GM23338 (cell line): ENCODE measurements around the gene TTC28. TPM values are rescaled to one million over a fixed set of nuclear protein-coding genes. Genes with fewer than 3 reads are reported as not detected.
"Not testable (repeated sequence)": the region's sequence is repeated elsewhere in the genome, so short reads cannot be mapped to it uniquely, and the experiment has no call there.

Source experiments
- ATAC-seq: fragments of 200-7000 bp; cut with Tn5 transposase; 3 replicates; pipeline ENCODE4 v1.9.1; 2020
- DNase-seq: peaks from one replicate; pipeline ENCODE4 v3.0.0-alpha.2; 2015; ENCODE audit warnings: low spot score
- H2AFZ ChIP-seq: fragments of 200-600 bp; sonication (generic); 2 replicates; pipeline ENCODE4 v1.8.0; 2016; ENCODE audit warnings: antibody characterized with exemption, mild to moderate bottlenecking, moderate library complexity
- H3F3A ChIP-seq: fragments of 200-600 bp; sonication (generic); replicated peaks from 2 replicates; pipeline ENCODE4 v1.8.0; 2017; ENCODE audit warnings: antibody characterized with exemption, mixed run types, low read depth
- H3K27ac ChIP-seq: fragments of 200-600 bp; sonication (generic); 2 replicates; pipeline ENCODE4 v1.6.1; 2016; ENCODE audit warnings: low read depth
- H3K27me3 ChIP-seq: fragments of 200-600 bp; sonication (generic); 2 replicates; pipeline ENCODE4 v1.8.0; 2016; ENCODE audit warnings: mild to moderate bottlenecking, mixed run types, moderate library complexity; ENCODE audit not compliant: insufficient read depth
- H3K36me3 ChIP-seq: fragments of 200-600 bp; sonication (generic); 2 replicates; pipeline ENCODE4 v1.8.0; 2016; ENCODE audit warnings: mild to moderate bottlenecking; ENCODE audit not compliant: insufficient read depth
- H3K4me1 ChIP-seq: fragments of 200-600 bp; sonication (generic); 2 replicates; pipeline ENCODE4 v1.8.0; 2016; ENCODE audit warnings: mild to moderate bottlenecking, moderate library complexity; ENCODE audit not compliant: insufficient read depth
- H3K4me2 ChIP-seq: fragments of 200-600 bp; sonication (generic); 2 replicates; pipeline ENCODE4 v1.7.1; 2017; ENCODE audit warnings: mixed run types
- H3K4me3 ChIP-seq: fragments of 200-600 bp; sonication (generic); 2 replicates; pipeline ENCODE4 v1.6.1; 2016; ENCODE audit warnings: mixed run types
- H3K79me2 ChIP-seq: fragments of 200-600 bp; sonication (generic); replicated peaks from 2 replicates; pipeline ENCODE4 v1.8.0; 2017; ENCODE audit warnings: mild to moderate bottlenecking; ENCODE audit not compliant: insufficient read depth
- H3K9me2 ChIP-seq: fragments of 200-600 bp; sonication (generic); 2 replicates; pipeline ENCODE4 v1.8.0; 2017; ENCODE audit not compliant: insufficient read depth
- H4K20me1 ChIP-seq: fragments of 200-600 bp; sonication (generic); replicated peaks from 2 replicates; pipeline ENCODE4 v1.8.0; 2017; ENCODE audit warnings: mild to moderate bottlenecking; ENCODE audit not compliant: insufficient read depth
- H3K27ac Mint-ChIP-seq: 2 replicates; pipeline ENCODE4 v1.8.0; 2020; ENCODE audit warnings: inconsistent platforms, mild to moderate bottlenecking, moderate library complexity, mixed read lengths
- H3K27me3 Mint-ChIP-seq: 3 replicates; pipeline ENCODE4 v1.8.0; 2022; ENCODE audit warnings: low read depth, mild to moderate bottlenecking, moderate library complexity, mixed read lengths, inconsistent platforms; ENCODE audit not compliant: insufficient read depth, poor library complexity
- H3K36me3 Mint-ChIP-seq: 3 replicates; pipeline ENCODE4 v1.8.0; 2021; ENCODE audit warnings: low read depth, mild to moderate bottlenecking, inconsistent platforms, moderate library complexity, mixed read lengths
- H3K4me1 Mint-ChIP-seq: 3 replicates; pipeline ENCODE4 v1.8.0; 2020; ENCODE audit warnings: mild to moderate bottlenecking, inconsistent platforms, mixed read lengths
- H3K4me3 Mint-ChIP-seq: 3 replicates; pipeline ENCODE4 v1.8.0; 2021; ENCODE audit warnings: moderate library complexity, mild to moderate bottlenecking, inconsistent platforms, mixed read lengths
- H3K9me3 Mint-ChIP-seq: 3 replicates; pipeline ENCODE4 v1.8.0; 2020; ENCODE audit warnings: moderate library complexity, mild to moderate bottlenecking, inconsistent platforms, mixed read lengths
- CREB1 ChIP-seq: fragments of 250-450 bp; sonication (Bioruptor Pico); IDR thresholded peaks from 2 replicates; pipeline ENCODE4 v1.5.0; 2020; ENCODE audit warnings: low read depth, mild to moderate bottlenecking, moderate library complexity
- ETS1 ChIP-seq: IDR thresholded peaks from 2 replicates; pipeline ENCODE4 v1.6.1; 2016; ENCODE audit warnings: antibody characterized with exemption
- EZH2 ChIP-seq: fragments of 200-600 bp; sonication (generic); IDR thresholded peaks from one replicate; pipeline ENCODE4 v1.8.0; 2017; ENCODE audit warnings: antibody characterized with exemption, mild to moderate bottlenecking, low read depth; ENCODE audit not compliant: unreplicated experiment
- EZH2phosphoT487 ChIP-seq: fragments of 200-600 bp; sonication (generic); IDR thresholded peaks from one replicate; pipeline ENCODE4 v1.8.1; 2018; ENCODE audit warnings: antibody characterized with exemption; ENCODE audit not compliant: unreplicated experiment
- JUNB ChIP-seq: IDR thresholded peaks from one replicate; pipeline ENCODE4 v1.6.1; 2016; ENCODE audit warnings: antibody characterized with exemption; ENCODE audit not compliant: unreplicated experiment
- NANOG ChIP-seq: IDR thresholded peaks from 2 replicates; pipeline ENCODE4 v1.6.1; 2016; ENCODE audit warnings: antibody characterized with exemption, borderline replicate concordance
- POLR2AphosphoS5 ChIP-seq: IDR thresholded peaks from 2 replicates; pipeline ENCODE4 v1.6.1; 2016; ENCODE audit warnings: antibody characterized with exemption, low read depth
- STAT1 ChIP-seq: IDR thresholded peaks from one replicate; pipeline ENCODE4 v1.6.1; 2016; ENCODE audit warnings: antibody characterized with exemption; ENCODE audit not compliant: unreplicated experiment
- ZNF114 ChIP-seq: fragments of 250-450 bp; sonication (Bioruptor Pico); IDR thresholded peaks from 2 replicates; pipeline ENCODE4 v1.5.0; 2020; ENCODE audit warnings: mild to moderate bottlenecking, moderate library complexity
- polyA plus RNA-seq: library from polyadenylated mRNA; unstranded; fragments of >200 nt; fragmentation: Nextera tagmentation; extraction: Ambion mirVana; gene quantifications from 2 replicates; pipeline ENCODE4 v1.2.1, GENCODE V29; 2016
- total RNA-seq: library from RNA; depleted of rRNA; stranded (reverse); fragments of >200 nt; shearing (Covaris generic); gene quantifications from 2 replicates; pipeline ENCODE4 v1.2.3, GENCODE V29; 2014
- TF ChIP-seq, protein P1 (sequence below), 2 experiments: fragments of 200-600 bp in 1 of 2; sonication (generic) in 1 of 2; conservative IDR thresholded peaks; 2 replicates each; pipeline versions ENCODE4 v1.5.1 to v1.6.1; 2016 to 2017; ENCODE audit warnings: antibody characterized with exemption in 2 of 2, low read depth in 2 of 2, mild to moderate bottlenecking in 2 of 2, moderate library complexity in 1 of 2
- TF ChIP-seq, protein P2 (sequence below): fragments of 250-450 bp; sonication (Bioruptor Pico); IDR thresholded peaks from 2 replicates; pipeline ENCODE4 v1.5.0; 2020; ENCODE audit warnings: mild to moderate bottlenecking, moderate library complexity

Gene TTC28
- total and polyA plus RNA-seq, 2 experiments from 2014 or later: 4.5 to 16.1 TPM

DNA sequence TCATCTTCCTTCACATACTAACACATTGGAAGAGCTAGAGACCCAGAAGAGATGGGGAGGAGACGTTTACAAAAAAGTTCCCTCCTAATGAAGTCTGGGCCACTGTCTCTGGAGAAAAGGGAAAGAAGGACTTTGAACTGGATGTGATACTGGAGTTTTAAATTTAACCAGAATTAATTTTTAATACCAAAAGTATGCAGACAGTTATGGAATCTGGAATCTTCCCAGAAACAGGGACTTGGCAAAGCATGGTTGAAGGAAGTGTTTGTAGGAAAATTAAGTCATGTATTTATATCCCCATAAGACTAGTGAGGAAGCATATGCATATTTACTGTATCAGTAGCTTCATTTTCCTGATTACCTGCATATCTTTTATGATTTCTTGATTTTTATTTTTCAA, 215.5 kb downstream of the TTC28 start (continued):
- TF ChIP-seq ETS1 (no peak), EZH2phosphoT487 (no peak)
- TF ChIP-seq, protein P1, sequence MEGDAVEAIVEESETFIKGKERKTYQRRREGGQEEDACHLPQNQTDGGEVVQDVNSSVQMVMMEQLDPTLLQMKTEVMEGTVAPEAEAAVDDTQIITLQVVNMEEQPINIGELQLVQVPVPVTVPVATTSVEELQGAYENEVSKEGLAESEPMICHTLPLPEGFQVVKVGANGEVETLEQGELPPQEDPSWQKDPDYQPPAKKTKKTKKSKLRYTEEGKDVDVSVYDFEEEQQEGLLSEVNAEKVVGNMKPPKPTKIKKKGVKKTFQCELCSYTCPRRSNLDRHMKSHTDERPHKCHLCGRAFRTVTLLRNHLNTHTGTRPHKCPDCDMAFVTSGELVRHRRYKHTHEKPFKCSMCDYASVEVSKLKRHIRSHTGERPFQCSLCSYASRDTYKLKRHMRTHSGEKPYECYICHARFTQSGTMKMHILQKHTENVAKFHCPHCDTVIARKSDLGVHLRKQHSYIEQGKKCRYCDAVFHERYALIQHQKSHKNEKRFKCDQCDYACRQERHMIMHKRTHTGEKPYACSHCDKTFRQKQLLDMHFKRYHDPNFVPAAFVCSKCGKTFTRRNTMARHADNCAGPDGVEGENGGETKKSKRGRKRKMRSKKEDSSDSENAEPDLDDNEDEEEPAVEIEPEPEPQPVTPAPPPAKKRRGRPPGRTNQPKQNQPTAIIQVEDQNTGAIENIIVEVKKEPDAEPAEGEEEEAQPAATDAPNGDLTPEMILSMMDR (conservative IDR thresholded peaks at IDR 0.05; ENCODE audit: low read depth in 2 of 2): no peak

GRCh38 chr22:28463408-28463807, 216.2 kb downstream of the TTC28 start:
- not testable (repeated sequence) for H3K79me2 ChIP-seq, DNase-seq, H3K27me3 Mint-ChIP-seq, H3K27ac ChIP-seq, H3F3A ChIP-seq, H3K27me3 ChIP-seq, H4K20me1 ChIP-seq, H3K27ac Mint-ChIP-seq, H3K4me3 Mint-ChIP-seq, H3K36me3 ChIP-seq, H3K36me3 Mint-ChIP-seq, H3K4me2 ChIP-seq, H3K4me1 ChIP-seq, H3K9me2 ChIP-seq, ATAC-seq, H3K4me1 Mint-ChIP-seq, H2AFZ ChIP-seq, H3K9me3 Mint-ChIP-seq, H3K4me3 ChIP-seq

DNA sequence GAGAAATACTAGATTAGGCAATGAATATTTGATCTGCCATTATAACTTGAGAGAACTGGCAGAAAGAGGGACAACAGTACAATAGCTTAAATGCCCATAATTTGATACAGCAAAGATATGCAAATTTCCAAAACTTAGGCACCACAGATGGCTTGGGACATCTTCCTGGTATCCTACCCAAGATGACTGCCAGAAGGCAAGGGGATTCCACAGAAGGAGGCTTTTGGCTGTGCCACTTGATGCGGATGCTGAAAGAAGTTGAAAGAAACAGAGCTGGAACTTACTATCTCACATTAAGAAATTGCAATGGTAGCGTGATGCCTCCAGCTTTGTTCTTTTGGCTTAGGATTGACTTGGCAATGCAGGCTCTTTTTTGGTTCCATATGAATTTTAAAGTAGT, 216.7 kb downstream of the TTC28 start:
- H3K36me3 Mint-ChIP-seq: no peaks in the 10 kb centered on the region
- peaks cover 2% of the 10 kb centered on the region for H3K27me3 Mint-ChIP-seq
- Histone ChIP-seq H3F3A (no peaks in the 10 kb centered on the region), H2AFZ (no peak overlapping the region), H3K4me3 (no peak overlapping the region), H3K4me1 (no peaks in the 10 kb centered on the region), H3K36me3 (no peaks in the 10 kb centered on the region), H3K4me2 (no peak overlapping the region), H4K20me1 (no peaks in the 10 kb centered on the region), H3K9me2 (0 out of 2 replicates have a peak, but pooled peaks cover 3% of the 10 kb centered on the region), H3K27me3 (no peaks in the 10 kb centered on the region), H3K79me2 (no peaks in the 10 kb centered on the region), H3K27ac (no peak overlapping the region)
- H3K27ac Mint-ChIP-seq: no peak overlapping the region
- no peak for DNase-seq
- no peaks in the 10 kb centered on the region; the same call in 2 of the 3 replicates for H3K9me3 Mint-ChIP-seq
- no peak for ATAC-seq
- H3K4me3 Mint-ChIP-seq: no peak overlapping the region
- H3K4me1 Mint-ChIP-seq: peaks cover 8% of the 10 kb centered on the region; the same call in 2 of the 3 replicates
- TF ChIP-seq, protein P2, sequence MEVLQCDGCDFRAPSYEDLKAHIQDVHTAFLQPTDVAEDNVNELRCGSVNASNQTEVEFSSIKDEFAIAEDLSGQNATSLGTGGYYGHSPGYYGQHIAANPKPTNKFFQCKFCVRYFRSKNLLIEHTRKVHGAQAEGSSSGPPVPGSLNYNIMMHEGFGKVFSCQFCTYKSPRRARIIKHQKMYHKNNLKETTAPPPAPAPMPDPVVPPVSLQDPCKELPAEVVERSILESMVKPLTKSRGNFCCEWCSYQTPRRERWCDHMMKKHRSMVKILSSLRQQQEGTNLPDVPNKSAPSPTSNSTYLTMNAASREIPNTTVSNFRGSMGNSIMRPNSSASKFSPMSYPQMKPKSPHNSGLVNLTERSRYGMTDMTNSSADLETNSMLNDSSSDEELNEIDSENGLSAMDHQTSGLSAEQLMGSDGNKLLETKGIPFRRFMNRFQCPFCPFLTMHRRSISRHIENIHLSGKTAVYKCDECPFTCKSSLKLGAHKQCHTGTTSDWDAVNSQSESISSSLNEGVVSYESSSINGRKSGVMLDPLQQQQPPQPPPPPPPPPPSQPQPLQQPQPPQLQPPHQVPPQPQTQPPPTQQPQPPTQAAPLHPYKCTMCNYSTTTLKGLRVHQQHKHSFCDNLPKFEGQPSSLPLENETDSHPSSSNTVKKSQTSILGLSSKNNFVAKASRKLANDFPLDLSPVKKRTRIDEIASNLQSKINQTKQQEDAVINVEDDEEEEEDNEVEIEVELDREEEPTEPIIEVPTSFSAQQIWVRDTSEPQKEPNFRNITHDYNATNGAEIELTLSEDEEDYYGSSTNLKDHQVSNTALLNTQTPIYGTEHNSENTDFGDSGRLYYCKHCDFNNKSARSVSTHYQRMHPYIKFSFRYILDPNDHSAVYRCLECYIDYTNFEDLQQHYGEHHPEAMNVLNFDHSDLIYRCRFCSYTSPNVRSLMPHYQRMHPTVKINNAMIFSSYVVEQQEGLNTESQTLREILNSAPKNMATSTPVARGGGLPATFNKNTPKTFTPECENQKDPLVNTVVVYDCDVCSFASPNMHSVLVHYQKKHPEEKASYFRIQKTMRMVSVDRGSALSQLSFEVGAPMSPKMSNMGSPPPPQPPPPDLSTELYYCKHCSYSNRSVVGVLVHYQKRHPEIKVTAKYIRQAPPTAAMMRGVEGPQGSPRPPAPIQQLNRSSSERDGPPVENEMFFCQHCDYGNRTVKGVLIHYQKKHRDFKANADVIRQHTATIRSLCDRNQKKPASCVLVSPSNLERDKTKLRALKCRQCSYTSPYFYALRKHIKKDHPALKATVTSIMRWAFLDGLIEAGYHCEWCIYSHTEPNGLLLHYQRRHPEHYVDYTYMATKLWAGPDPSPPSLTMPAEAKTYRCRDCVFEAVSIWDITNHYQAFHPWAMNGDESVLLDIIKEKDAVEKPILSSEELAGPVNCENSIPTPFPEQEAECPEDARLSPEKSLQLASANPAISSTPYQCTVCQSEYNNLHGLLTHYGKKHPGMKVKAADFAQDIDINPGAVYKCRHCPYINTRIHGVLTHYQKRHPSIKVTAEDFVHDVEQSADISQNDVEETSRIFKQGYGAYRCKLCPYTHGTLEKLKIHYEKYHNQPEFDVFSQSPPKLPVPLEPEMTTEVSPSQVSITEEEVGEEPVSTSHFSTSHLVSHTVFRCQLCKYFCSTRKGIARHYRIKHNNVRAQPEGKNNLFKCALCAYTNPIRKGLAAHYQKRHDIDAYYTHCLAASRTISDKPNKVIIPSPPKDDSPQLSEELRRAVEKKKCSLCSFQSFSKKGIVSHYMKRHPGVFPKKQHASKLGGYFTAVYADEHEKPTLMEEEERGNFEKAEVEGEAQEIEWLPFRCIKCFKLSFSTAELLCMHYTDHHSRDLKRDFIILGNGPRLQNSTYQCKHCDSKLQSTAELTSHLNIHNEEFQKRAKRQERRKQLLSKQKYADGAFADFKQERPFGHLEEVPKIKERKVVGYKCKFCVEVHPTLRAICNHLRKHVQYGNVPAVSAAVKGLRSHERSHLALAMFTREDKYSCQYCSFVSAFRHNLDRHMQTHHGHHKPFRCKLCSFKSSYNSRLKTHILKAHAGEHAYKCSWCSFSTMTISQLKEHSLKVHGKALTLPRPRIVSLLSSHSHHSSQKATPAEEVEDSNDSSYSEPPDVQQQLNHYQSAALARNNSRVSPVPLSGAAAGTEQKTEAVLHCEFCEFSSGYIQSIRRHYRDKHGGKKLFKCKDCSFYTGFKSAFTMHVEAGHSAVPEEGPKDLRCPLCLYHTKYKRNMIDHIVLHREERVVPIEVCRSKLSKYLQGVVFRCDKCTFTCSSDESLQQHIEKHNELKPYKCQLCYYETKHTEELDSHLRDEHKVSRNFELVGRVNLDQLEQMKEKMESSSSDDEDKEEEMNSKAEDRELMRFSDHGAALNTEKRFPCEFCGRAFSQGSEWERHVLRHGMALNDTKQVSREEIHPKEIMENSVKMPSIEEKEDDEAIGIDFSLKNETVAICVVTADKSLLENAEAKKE (CRISPR knock-in tag): no peak
- TF ChIP-seq EZH2 (no peak), ZNF114 (CRISPR knock-in tag) (no peak), NANOG (no peak), POLR2AphosphoS5 (no peak), ETS1 (no peak), EZH2phosphoT487 (no peak), JUNB (no peak), CREB1 (CRISPR knock-in tag) (no peak), STAT1 (no peak)
